Measurements from ENCODE around the gene GRIN2D.

- TF ChIP-seq NFRKB (IDR thresholded peaks at IDR 0.05): no peak
- TF ChIP-seq ARNT (IDR thresholded peaks at IDR 0.05): no peak
- TF ChIP-seq SUZ12 (IDR thresholded peaks at IDR 0.05): no peak
These were observed 4.0 kb downstream of the GRIN2D start for GRCh38 chr19:48397263-48398101.

All from HEK293T (cell line).